Non-pigmented ciliary epithelial cell (primary cell): ENCODE measurements around the gene BCAS3.

ENCODE experiments used
- DNase-seq: peaks from one replicate; pipeline ENCODE4 v3.0.0-alpha.2; 2010; ENCODE audit warnings: low read depth

Gene BCAS3

GRCh38 chr17:61323003-61323908, 645.6 kb downstream of the BCAS3 start:
- DNase-seq: no peak

GRCh38 chr17:61323909-61324868, 646.5 kb downstream of the BCAS3 start:
- no peak for DNase-seq

- DNase-seq: no peak
Measured at GRCh38 chr17:61324950-61325349, 647.3 kb downstream of the BCAS3 start.

- no peak for DNase-seq
Measured at GRCh38 chr17:61325382-61326073, 647.9 kb downstream of the BCAS3 start.

- no peak for DNase-seq
Measured at GRCh38 chr17:61326330-61326729, 648.7 kb downstream of the BCAS3 start.

GRCh38 chr17:61328351-61328750, 650.7 kb downstream of the BCAS3 start:
- DNase-seq: no peak

GRCh38 chr17:61330174-61331150, 652.8 kb downstream of the BCAS3 start:
- DNase-seq: no peak

- DNase-seq: no peak
Measured at GRCh38 chr17:61331178-61331577, 653.5 kb downstream of the BCAS3 start.

GRCh38 chr17:61331886-61332285, 654.2 kb downstream of the BCAS3 start:
- no peak for DNase-seq

- DNase-seq: no peak
Measured at GRCh38 chr17:61333136-61333535, 655.5 kb downstream of the BCAS3 start.

- no peak for DNase-seq
Measured at GRCh38 chr17:61334673-61335072, 657.0 kb downstream of the BCAS3 start.

GRCh38 chr17:61335105-61335844, 657.6 kb downstream of the BCAS3 start:
- no peak for DNase-seq

GRCh38 chr17:61335845-61336655, 658.4 kb downstream of the BCAS3 start:
- no peak for DNase-seq

- DNase-seq: no peak
Measured at GRCh38 chr17:61337290-61337689, 659.6 kb downstream of the BCAS3 start.

- no peak for DNase-seq
Measured at GRCh38 chr17:61338000-61338798, 660.5 kb downstream of the BCAS3 start.

GRCh38 chr17:61338874-61339478, 661.3 kb downstream of the BCAS3 start:
- DNase-seq: no peak

- no peak for DNase-seq
Measured at GRCh38 chr17:61340431-61341209, 663.0 kb downstream of the BCAS3 start.
